ENCODE measurements around the gene ZC3H12A.
"Not testable (repeated sequence)": the region's sequence is repeated elsewhere in the genome, so short reads cannot be mapped to it uniquely, and the experiment has no call there.

Gene ZC3H12A

DNA sequence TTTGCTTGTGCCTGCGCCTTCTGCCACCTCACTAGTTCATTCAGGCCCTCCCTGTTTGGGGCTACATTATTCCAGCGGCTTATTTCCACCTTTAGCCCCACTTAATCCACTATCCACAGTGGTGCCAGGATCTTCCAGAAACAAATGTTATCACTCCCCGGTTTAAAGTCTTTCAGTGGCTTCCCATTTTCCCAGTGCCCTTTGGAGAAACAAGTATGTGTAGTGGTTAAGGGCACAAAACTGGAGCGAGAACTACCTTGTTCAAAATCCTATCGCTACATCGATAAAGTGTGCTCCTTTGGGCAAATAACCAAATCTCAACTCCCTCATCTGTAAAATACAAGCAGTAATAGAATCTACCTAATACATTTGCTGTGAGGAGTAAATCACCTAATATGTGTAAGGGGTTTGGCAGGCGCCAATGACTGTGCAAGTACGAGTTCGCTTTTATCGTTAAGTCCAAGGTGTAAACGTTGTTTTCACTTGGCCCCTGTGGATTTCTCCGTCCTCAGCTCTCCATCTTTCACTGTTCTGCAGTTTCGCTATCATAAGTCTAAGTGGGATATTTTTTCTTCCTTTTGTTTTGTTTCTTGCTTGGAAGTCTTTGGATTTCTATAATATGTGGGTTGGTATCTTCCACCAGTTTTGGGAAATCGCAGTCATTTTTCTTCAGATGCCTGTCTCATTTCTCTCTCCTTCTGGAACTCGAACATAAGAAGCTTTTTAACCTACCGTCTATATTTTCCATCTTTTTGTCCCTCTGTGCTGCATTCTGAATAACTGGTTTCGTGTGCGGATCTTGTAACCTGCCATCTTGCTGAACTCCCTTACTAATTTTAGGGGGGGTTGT lies 41.0 kb downstream of the ZC3H12A start:
- in situ Hi-C loops (cut with HindIII; ENCODE audit: low pct_ligation_motif_present, low sequenced_read_pairs) = no loop called here
- Histone ChIP-seq H3K27ac (peak overlapping the region; percentile 66), H3K36me3 (replicated peaks) (peaks cover 16% of the 10 kb centered on the region), H3K4me3 (ENCODE audit: low read depth, low read length) (peak overlapping the region; percentile 64), H3K27me3 (replicated peaks) (no peaks in the 10 kb centered on the region)
- TF ChIP-seq, protein P1, sequence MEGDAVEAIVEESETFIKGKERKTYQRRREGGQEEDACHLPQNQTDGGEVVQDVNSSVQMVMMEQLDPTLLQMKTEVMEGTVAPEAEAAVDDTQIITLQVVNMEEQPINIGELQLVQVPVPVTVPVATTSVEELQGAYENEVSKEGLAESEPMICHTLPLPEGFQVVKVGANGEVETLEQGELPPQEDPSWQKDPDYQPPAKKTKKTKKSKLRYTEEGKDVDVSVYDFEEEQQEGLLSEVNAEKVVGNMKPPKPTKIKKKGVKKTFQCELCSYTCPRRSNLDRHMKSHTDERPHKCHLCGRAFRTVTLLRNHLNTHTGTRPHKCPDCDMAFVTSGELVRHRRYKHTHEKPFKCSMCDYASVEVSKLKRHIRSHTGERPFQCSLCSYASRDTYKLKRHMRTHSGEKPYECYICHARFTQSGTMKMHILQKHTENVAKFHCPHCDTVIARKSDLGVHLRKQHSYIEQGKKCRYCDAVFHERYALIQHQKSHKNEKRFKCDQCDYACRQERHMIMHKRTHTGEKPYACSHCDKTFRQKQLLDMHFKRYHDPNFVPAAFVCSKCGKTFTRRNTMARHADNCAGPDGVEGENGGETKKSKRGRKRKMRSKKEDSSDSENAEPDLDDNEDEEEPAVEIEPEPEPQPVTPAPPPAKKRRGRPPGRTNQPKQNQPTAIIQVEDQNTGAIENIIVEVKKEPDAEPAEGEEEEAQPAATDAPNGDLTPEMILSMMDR (IDR thresholded peaks at IDR 0.05; ENCODE audit: low read depth, low read length, missing control alignments) = no peak
- DNase-seq = no peak

DNA sequence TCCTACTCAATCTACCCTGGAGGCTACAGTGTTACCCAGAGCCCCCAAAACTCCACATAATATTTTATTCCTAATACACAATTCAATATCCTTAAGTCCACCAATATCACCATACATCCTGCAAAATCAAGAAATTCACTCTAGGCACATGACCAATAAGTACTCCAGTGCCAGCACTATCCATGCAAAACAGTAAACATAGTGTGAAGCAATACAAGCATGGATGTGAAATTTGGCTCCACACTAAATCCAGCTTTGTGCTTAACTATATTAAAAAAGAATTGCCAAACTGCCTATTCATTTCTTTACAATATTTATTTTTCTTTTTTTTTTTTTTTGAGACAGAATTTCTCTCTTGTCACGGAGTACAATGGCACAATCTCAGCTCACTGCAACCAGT lies 43.2 kb downstream of the ZC3H12A start:
- H3K27ac ChIP-seq = no peak overlapping the region
- TF ChIP-seq, protein P1 (IDR thresholded peaks at IDR 0.05; ENCODE audit: low read depth, low read length, missing control alignments) = no peak
- H3K36me3 ChIP-seq (replicated peaks) = peaks cover 6% of the 10 kb centered on the region
- in situ Hi-C loops (cut with HindIII; ENCODE audit: low pct_ligation_motif_present, low sequenced_read_pairs) = no loop called here
- H3K4me3 ChIP-seq (ENCODE audit: low read depth, low read length) = no peak overlapping the region
- no peak for DNase-seq
- no peaks in the 10 kb centered on the region for H3K27me3 ChIP-seq (replicated peaks)

DNA sequence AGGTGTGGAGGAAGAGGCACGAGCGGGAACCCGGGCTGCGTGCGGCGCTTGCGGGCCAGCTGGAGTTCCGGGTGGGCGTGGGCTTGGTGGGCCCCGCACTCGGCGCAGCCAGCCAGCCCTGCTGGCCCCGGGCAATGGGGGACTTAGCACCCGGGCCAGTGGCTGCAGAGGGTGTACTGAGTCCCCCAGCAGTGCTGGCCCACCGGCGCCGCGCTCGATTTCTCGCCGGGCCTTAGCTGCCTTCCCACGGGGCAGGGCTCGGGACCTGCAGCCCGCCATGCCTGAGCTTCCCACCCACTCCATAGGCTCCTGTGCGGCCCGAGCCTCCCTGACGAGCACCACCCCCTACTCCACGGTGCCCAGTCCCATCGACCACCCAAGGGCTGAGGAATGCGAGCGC lies 43.9 kb downstream of the ZC3H12A start:
- H3K4me3 ChIP-seq (ENCODE audit: low read depth, low read length); H3K27ac ChIP-seq; in situ Hi-C loops (cut with HindIII; ENCODE audit: low pct_ligation_motif_present, low sequenced_read_pairs); DNase-seq; H3K27me3 ChIP-seq (replicated peaks); H3K36me3 ChIP-seq (replicated peaks): not testable (repeated sequence)

DNA sequence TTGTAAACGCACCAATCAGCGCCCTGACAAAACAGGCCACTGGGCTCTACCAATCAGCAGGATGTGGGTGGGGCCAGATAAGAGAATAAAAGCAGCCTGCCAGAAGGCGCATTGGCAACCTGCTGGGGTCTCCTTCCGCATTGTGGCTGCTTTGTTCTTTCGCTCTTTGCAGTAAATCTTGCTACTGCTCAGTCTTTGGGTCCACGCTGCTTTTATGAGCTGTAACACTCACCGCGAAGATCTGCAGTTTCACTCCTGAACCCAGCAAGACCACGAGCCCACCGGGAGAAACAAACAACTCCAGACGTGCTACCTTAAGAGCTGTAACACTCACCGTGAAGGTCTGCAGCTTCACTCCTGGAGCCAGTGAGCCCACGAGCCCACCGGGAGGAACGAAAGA lies 44.5 kb downstream of the ZC3H12A start:
- H3K27ac ChIP-seq; DNase-seq; in situ Hi-C loops (cut with HindIII; ENCODE audit: low pct_ligation_motif_present, low sequenced_read_pairs); H3K4me3 ChIP-seq (ENCODE audit: low read depth, low read length); H3K27me3 ChIP-seq (replicated peaks); H3K36me3 ChIP-seq (replicated peaks): not testable (repeated sequence)

GRCh38 chr1:37519613-37520012 lies 45.2 kb downstream of the ZC3H12A start:
- TF ChIP-seq, protein P1 (IDR thresholded peaks at IDR 0.05; ENCODE audit: low read depth, low read length, missing control alignments) = no peak
- in situ Hi-C loops (cut with HindIII; ENCODE audit: low pct_ligation_motif_present, low sequenced_read_pairs) = no loop called here
- Histone ChIP-seq H3K36me3 (replicated peaks) (no peaks in the 10 kb centered on the region), H3K27ac (no peak overlapping the region), H3K27me3 (replicated peaks) (no peaks in the 10 kb centered on the region), H3K4me3 (ENCODE audit: low read depth, low read length) (no peak overlapping the region)
- DNase-seq = no peak

- H3K36me3 ChIP-seq (replicated peaks); H3K27me3 ChIP-seq (replicated peaks); H3K4me3 ChIP-seq (ENCODE audit: low read depth, low read length); H3K27ac ChIP-seq; DNase-seq; in situ Hi-C loops (cut with HindIII; ENCODE audit: low pct_ligation_motif_present, low sequenced_read_pairs): not testable (repeated sequence)
Measured at GRCh38 chr1:37529888-37530287, 55.5 kb downstream of the ZC3H12A start.

DNA sequence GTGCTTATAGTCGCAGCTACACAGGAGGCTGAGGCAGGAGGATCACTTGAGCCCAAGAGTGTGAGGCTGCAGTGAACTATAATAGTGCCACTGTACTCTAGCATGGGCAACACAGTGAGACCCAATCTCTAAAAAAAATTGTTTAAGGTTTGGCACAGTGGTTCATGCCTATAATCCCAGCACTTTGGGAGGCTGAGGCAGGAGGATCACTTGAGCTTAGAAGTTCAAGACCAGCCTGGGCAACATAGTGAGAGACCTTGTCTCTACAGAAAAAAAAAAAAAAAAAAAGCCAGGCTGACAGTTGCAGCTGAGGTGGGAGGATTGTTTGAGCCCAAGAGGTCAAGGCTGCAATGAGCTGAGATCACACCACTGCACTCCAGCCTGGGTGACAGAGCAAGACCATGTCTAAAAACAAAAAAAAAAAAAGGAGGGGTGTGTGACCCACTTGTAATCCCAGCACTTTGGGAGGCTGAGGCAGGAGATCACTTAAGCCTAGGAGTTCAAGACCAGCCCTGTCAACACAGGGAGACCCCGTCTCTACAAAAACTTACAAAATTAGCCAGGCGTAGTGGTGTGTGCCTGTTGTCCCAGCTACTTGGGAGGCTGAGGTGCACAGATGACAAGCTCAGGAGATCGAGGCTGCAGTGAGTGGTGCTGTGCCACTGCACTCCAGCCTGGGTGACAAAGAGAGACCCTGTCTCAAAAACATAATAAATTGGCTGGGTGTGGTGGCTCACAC lies 58.2 kb downstream of the ZC3H12A start:
- H3K27me3 ChIP-seq (replicated peaks); H3K36me3 ChIP-seq (replicated peaks); H3K4me3 ChIP-seq (ENCODE audit: low read depth, low read length); DNase-seq; in situ Hi-C loops (cut with HindIII; ENCODE audit: low pct_ligation_motif_present, low sequenced_read_pairs); H3K27ac ChIP-seq: not testable (repeated sequence)
